Adrenal gland (tissue), 19 donors: ENCODE results near the gene AGK. TPM values are rescaled to one million over a fixed set of nuclear protein-coding genes. Genes with fewer than 3 reads are reported as not detected.
A peak's percentile ranks its signal among the peaks of the same experiment; 100 is the strongest.

Experiments
- DNase-seq, 7 donors: peaks; one replicate each; pipeline ENCODE4 v3.0.0-alpha.2; 2019 to 2020
- H3K27ac ChIP-seq, 5 donors: fragments of 200-600 bp; sonication (generic) in 4 of 5; 1 replicate in 3 of 5; 2 replicates in 2 of 5; pipeline versions ENCODE4 v1.5.1 to v1.8.0; 2016 to 2020; ENCODE audit warnings: mild to moderate bottlenecking in 1 of 5
- H3K27me3 ChIP-seq: fragments of 200-600 bp; 2 replicates; pipeline ENCODE4 v1.8.0; 2021
- H3K36me3 ChIP-seq, 2 donors: fragments of 200-600 bp; replicated peaks in 1 of 2; 1 replicate in 1 of 2; 2 replicates in 1 of 2; pipeline versions ENCODE4 v1.5.1 to v1.8.0; 2018 to 2022
- H3K4me1 ChIP-seq, 2 donors: fragments of 200-600 bp; replicated peaks in 1 of 2; 1 replicate in 1 of 2; 2 replicates in 1 of 2; pipeline versions ENCODE4 v1.5.1 to v1.8.0; 2018 to 2021
- H3K4me3 ChIP-seq, 4 donors: fragments of 200-600 bp; sonication (generic) in 3 of 4; one replicate each; pipeline ENCODE4 v1.5.1; 2016 to 2018
- H3K9me3 ChIP-seq, 3 donors: fragments of 200-600 bp; sonication (generic) in 1 of 3; replicated peaks in 1 of 3; 1 replicate in 2 of 3; 2 replicates in 1 of 3; pipeline versions ENCODE4 v1.5.1 to v1.8.0; 2016 to 2021
- POLR2A ChIP-seq, 2 donors: fragments of 450-650 bp; IDR thresholded peaks; one replicate each; pipeline ENCODE4 v1.6.1; 2017; ENCODE audit warnings: antibody characterized with exemption in 2 of 2, mild to moderate bottlenecking in 2 of 2, moderate library complexity in 1 of 2
- WGBS, 4 donors: extraction: QIAGEN DNeasy Blood & Tissue Kit in 2 of 4; methylation state at CpG; one replicate each; pipeline versions ENCODE4 v1.1.5 to v1.1.7; 2013 to 2017; 5-methylcytosine and 5-hydroxymethylcytosine counted together
- intact Hi-C, 2 donors: fragments of 100-400 bp; cut with DNase I; formaldehyde crosslinking; loops; one replicate each; pipeline versions ENCODE4 v1.14.1 to v1.15.0; 2022 to 2023
- long read RNA-seq, 10 donors: library from polyadenylated mRNA in 3 of 10; unstranded in 2 of 10; stranded (forward) in 1 of 10; transcript quantifications; one replicate each; pipeline ENCODE4 v2.0.0 and lab custom pipeline, GENCODE V29; 2021 to 2026
- polyA plus RNA-seq, 3 donors: library from polyadenylated mRNA; stranded (reverse); fragments of 200-250 nt in 2 of 3; fragments of 350-450 nt in 1 of 3; fragmentation: Illumina TruSeq in 1 of 3; extraction: RNeasy Lipid Tissue Mini Kit (QIAGEN cat#74804) in 1 of 3; gene quantifications; one replicate each; pipeline ENCODE4 v1.2.3, GENCODE V29; 2013 to 2014
- total RNA-seq, 9 donors: library from RNA; depleted of rRNA in 4 of 9; stranded (reverse); fragments of >200 nt in 4 of 9; fragments of 120-200 nt in 1 of 9; fragmentation: NEBNext Ultra II Directional in 1 of 9; extraction: Animal tissue kit (Norgen Biotek cat#: 25700) in 1 of 9; gene quantifications; one replicate each; pipeline versions ENCODE4 v1.1.0 to v1.2.4, GENCODE V29; 2013 to 2023
- TF ChIP-seq, protein P1 (sequence below), 6 experiments: fragments of 450-650 bp in 4 of 6; fragments of 200-600 bp in 2 of 6; sonication (generic) in 1 of 6; IDR thresholded peaks; 1 replicate in 5 of 6; 2 replicates in 1 of 6; pipeline versions ENCODE4 v1.5.1 to v1.8.0; 2016 to 2021; ENCODE audit warnings: antibody characterized with exemption in 6 of 6, mild to moderate bottlenecking in 2 of 6, moderate library complexity in 1 of 6
- donor health status: healthy with polysubstance abuse.
- donor health status: Bipolar disorder and iron deficiency.
- donor health status: DM: yes; HTN: yes; CAD: no.
- donor health status: DM: no; HTN: no; CAD: no.
- donor health status: DM: no; HTN: no; CAD: no.
- donor health status: DM: yes; HTN: yes; CAD: no.

Gene AGK, protein sequence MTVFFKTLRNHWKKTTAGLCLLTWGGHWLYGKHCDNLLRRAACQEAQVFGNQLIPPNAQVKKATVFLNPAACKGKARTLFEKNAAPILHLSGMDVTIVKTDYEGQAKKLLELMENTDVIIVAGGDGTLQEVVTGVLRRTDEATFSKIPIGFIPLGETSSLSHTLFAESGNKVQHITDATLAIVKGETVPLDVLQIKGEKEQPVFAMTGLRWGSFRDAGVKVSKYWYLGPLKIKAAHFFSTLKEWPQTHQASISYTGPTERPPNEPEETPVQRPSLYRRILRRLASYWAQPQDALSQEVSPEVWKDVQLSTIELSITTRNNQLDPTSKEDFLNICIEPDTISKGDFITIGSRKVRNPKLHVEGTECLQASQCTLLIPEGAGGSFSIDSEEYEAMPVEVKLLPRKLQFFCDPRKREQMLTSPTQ
- total RNA-seq = 10 to 100 TPM; 23.9 to 89.9 (median 29.3) TPM
- 10 to 100 TPM; 11.1 to 39.6 (median 17.4) TPM for polyA plus RNA-seq
- long read RNA-seq, donor 1, partial matches to known transcripts = 5 of 7 reads
- long read RNA-seq, donor 1, other reads (novel, unspliced or antisense) = 0 of 7 reads
- long read RNA-seq, donor 2 = 0 reads
- long read RNA-seq, donor 3, transcript AGK-201 (16 exons, 3,849 nt) = major isoform, 5 of 5 reads
- long read RNA-seq, donor 3, partial matches to known transcripts = 0 of 5 reads
- long read RNA-seq, donor 3, other reads (novel, unspliced or antisense) = 0 of 5 reads
- long read RNA-seq, donor 4, partial matches to known transcripts = 6 of 12 reads
- long read RNA-seq, donor 4, other reads (novel, unspliced or antisense) = 3 of 12 reads
- long read RNA-seq, donor 5, transcript AGK-201 (16 exons, 3,849 nt) = major isoform, 18 of 37 reads
- long read RNA-seq, donor 5, partial matches to known transcripts = 10 of 37 reads
- long read RNA-seq, donor 5, other reads (novel, unspliced or antisense) = 5 of 37 reads
- long read RNA-seq, donor 6, partial matches to known transcripts = 3 of 5 reads
- long read RNA-seq, donor 6, other reads (novel, unspliced or antisense) = 2 of 5 reads
- long read RNA-seq, donor 7 = 0 reads
- long read RNA-seq, donor 8, transcript AGK-201 (16 exons, 3,849 nt) = major isoform, 6 of 8 reads
- long read RNA-seq, donor 8, partial matches to known transcripts = 0 of 8 reads
- long read RNA-seq, donor 8, other reads (novel, unspliced or antisense) = 0 of 8 reads
- long read RNA-seq, donor 9, partial matches to known transcripts = 0 of 2 reads
- long read RNA-seq, donor 9, other reads (novel, unspliced or antisense) = 0 of 2 reads
- long read RNA-seq, donor 10 = 0 reads

DNA sequence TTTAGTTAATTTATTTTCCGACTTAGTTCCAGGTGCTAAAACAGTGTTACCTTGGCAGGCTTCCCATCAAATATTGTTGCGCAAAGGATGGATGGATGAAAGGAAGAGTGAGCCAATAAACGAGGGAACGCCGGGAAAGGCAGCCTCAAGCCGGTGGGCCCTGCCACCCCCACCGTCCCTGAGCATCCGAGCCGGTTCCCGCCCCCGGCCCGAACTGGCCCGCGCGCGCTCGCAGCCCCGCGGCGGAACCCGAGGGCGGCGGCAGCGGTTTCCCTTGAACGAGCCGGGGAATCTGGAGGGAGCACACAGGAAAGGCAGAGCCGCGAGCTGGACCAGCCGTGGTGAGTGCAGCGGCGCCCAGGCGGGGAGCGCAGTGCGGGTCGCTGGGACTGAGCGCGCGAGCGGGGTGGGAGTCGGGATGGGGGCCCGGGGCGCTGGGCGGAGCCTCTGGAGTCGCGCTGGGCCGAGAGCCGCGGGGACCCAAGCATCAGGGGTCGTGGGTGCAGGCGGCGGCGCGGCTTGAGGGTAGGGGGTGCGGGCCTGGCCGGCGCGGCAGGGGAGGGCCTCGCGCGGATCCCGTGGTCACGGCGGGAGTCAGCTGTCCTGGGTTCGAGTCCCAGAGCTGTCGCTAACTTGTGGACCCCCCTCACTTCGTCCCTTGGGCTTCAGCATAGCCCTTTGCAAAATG is at the start of gene AGK:
Gene AGK (plus strand): TSS at position 317 of the 688 bp plus-strand sequence. CDS start 4,057 bp downstream, outside the sequence.
- Histone ChIP-seq H3K27ac (peak within 1 kb of the TSS in 3 of 5 donors; percentile 15 to 46 (median 34)), H3K4me1 (peaks cover 5 to 11% of the 10 kb centered on the region in 2 donors), H3K36me3 (no peaks in the 10 kb centered on the region), H3K27me3 (no peaks in the 10 kb centered on the region), H3K4me3 (peak within 1 kb of the TSS; percentile 5 to 96 (median 74)), H3K9me3 (no peaks in the 10 kb centered on the region)
- DNase-seq = peak; percentile 67 to 82 (median 70)
- peak; percentile 18 to 46 for TF ChIP-seq POLR2A (IDR thresholded peaks at IDR 0.05)
- TF ChIP-seq, protein P1, sequence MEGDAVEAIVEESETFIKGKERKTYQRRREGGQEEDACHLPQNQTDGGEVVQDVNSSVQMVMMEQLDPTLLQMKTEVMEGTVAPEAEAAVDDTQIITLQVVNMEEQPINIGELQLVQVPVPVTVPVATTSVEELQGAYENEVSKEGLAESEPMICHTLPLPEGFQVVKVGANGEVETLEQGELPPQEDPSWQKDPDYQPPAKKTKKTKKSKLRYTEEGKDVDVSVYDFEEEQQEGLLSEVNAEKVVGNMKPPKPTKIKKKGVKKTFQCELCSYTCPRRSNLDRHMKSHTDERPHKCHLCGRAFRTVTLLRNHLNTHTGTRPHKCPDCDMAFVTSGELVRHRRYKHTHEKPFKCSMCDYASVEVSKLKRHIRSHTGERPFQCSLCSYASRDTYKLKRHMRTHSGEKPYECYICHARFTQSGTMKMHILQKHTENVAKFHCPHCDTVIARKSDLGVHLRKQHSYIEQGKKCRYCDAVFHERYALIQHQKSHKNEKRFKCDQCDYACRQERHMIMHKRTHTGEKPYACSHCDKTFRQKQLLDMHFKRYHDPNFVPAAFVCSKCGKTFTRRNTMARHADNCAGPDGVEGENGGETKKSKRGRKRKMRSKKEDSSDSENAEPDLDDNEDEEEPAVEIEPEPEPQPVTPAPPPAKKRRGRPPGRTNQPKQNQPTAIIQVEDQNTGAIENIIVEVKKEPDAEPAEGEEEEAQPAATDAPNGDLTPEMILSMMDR (IDR thresholded peaks at IDR 0.05) = no peak
- WGBS, 4 donors = 0 to 1% (median 1%) methylated on average over 32 to 66 of the region's 66 CpGs
- intact Hi-C loops = no loop called here

DNA sequence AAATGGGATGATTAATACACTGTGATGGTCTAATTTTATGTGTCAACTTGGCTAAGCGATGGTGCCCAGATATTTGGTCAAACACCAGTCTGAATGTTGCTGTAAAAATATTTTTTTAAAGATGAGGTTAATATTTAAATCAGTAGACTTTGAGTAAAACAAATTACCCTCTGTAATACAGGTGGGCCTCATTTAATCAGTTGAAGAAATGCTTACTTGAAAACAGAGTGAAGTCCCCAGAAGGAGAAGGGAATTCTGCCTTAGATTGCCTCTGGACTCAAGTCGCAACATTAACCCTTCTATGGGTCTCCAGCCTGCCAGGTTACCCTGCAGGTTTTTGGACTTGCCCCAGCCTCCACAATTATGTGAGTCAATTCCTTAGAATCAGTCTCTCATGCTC is 49.8 kb upstream of the AGK start:
- Histone ChIP-seq H3K27ac (no peak overlapping the region), H3K36me3 (no peaks in the 10 kb centered on the region), H3K27me3 (no peaks in the 10 kb centered on the region), H3K4me3 (no peak overlapping the region), H3K4me1 (no peaks in the 10 kb centered on the region), H3K9me3 (no peaks in the 10 kb centered on the region)
- TF ChIP-seq, protein P1 (IDR thresholded peaks at IDR 0.05) = no peak
- no peak for TF ChIP-seq POLR2A (IDR thresholded peaks at IDR 0.05)
- no peak for DNase-seq
- intact Hi-C loops = no loop called here
- WGBS, 4 donors = 83 to 93% (median 90%) methylated on average over 2 of the region's 2 CpGs

DNA sequence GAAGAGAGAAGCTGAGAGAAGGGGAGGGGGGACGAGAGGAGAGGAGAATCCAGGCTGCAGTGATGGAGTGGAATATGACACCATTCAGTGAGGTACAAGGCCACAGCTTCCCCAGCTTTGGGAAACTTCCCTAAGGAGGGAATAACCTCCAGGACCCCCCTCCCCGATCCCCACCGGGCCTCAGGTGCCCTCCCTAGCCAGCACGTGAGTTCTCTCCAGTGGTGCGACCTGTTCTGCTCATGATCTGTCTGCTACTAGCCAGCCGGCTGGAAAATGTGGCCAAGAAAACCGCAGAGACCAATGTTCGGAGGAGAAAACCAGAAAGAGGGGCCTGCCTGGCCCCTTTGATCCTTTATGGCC is 39.9 kb upstream of the AGK start:
- DNase-seq = no peak
- Histone ChIP-seq H3K4me1 (peaks cover 0 to 6% of the 10 kb centered on the region in 2 donors), H3K9me3 (no peaks in the 10 kb centered on the region), H3K4me3 (no peak overlapping the region), H3K27me3 (peaks cover 20% of the 10 kb centered on the region), H3K27ac (no peak overlapping the region), H3K36me3 (no peaks in the 10 kb centered on the region)
- intact Hi-C loops = no loop called here
- 0 to 12% (median 5%) methylated on average over 4 to 8 of the region's 8 CpGs for WGBS, 4 donors
- TF ChIP-seq POLR2A (IDR thresholded peaks at IDR 0.05) = no peak
- TF ChIP-seq, protein P1 (IDR thresholded peaks at IDR 0.05) = no peak
